ENCODE data around the gene ULK3. TPM values are rescaled to one million over a fixed set of nuclear protein-coding genes. Genes with fewer than 3 reads are reported as not detected.
A peak's percentile ranks its signal among the peaks of the same experiment; 100 is the strongest.

Gene ULK3
- polyA plus RNA-seq, 2 of the 4 experiments (the other 2 are of a cell fraction), result 28.1 to 48.9 TPM

GRCh38 chr15:74858369-74858740, 15.4 kb upstream of the ULK3 start (continued):
- TF ChIP-seq EHMT2 (IDR thresholded peaks at IDR 0.05; ENCODE audit: low read depth) (no peak), ZSCAN20 (CRISPR knock-in tag; IDR thresholded peaks at IDR 0.05) (no peak), HEYL (CRISPR knock-in tag; IDR thresholded peaks at IDR 0.05) (no peak), KDM1A (IDR thresholded peaks at IDR 0.05; ENCODE audit: low read depth) (no peak), GATA3 (IDR thresholded peaks at IDR 0.05; ENCODE audit: borderline replicate concordance) (no peak), KDM5A (IDR thresholded peaks at IDR 0.05) (no peak), NPAS2 (CRISPR knock-in tag; IDR thresholded peaks at IDR 0.05; ENCODE audit: borderline replicate concordance) (no peak)

- H3K27ac ChIP-seq, result no peak overlapping the region
- H3K4me1 ChIP-seq, result peaks cover 5% of the 10 kb centered on the region; the same call in 2 of the 3 replicates
- H3K9me3 ChIP-seq, result no peaks in the 10 kb centered on the region
- ATAC-seq (no peak), FAIRE-seq (no peak), DNase-seq (ENCODE audit: low read depth in 1 of 2, low spot score in 1 of 2) (no peak)
- H3K4me3 ChIP-seq, result no peak overlapping the region
- 85% methylated on average over 9 of the region's 9 CpGs for WGBS (ENCODE audit: missing lambda C conversion rate)
- no peak for TF ChIP-seq JUNB (IDR thresholded peaks at IDR 0.05)
- TF ChIP-seq E2F6 (IDR thresholded peaks at IDR 0.05; ENCODE audit: borderline replicate concordance, low read depth), result no peak
- H3K4me2 ChIP-seq, result no peak overlapping the region
- POLR2A ChIA-PET, result no interaction called here
- CTCF ChIA-PET, result interaction anchor here (0.5 to 2.2 kb wide), 2 partner anchors 36 to 44 kb away, joined by 3 to 9 read pairs; no protein-coding TSS in a partner anchor
These were observed 14.9 kb upstream of the ULK3 start for GRCh38 chr15:74857671-74858368.

GRCh38 chr15:74857082-74857655, 14.2 kb upstream of the ULK3 start:
- H3K4me2 ChIP-seq, result no peak overlapping the region
- H3K27ac ChIP-seq, result no peak overlapping the region
- WGBS (ENCODE audit: missing lambda C conversion rate), result 82% methylated on average over 5 of the region's 5 CpGs
- no peak for DNase-seq (ENCODE audit: low read depth in 1 of 2, low spot score in 1 of 2)
- ATAC-seq, result peak in 1 of 2 experiments; percentile 44; a peak in 2 of 6 replicates
- no peak overlapping the region for H3K4me3 ChIP-seq
- H3K9me3 ChIP-seq, result no peaks in the 10 kb centered on the region
- CTCF ChIA-PET, result interaction anchor here (2.1 to 2.7 kb wide), 3 partner anchors 15 to 45 kb away, joined by 7 to 10 read pairs (median 9); partner anchors contain the start of gene ULK3
- POLR2A ChIA-PET, result no interaction called here
- TF ChIP-seq NPAS2 (CRISPR knock-in tag; IDR thresholded peaks at IDR 0.05; ENCODE audit: borderline replicate concordance), result no peak
- TF ChIP-seq ZFP36 (IDR thresholded peaks at IDR 0.05; ENCODE audit: borderline replicate concordance, partially characterized antibody), result no peak
- no peak for TF ChIP-seq ZC3H11A (IDR thresholded peaks at IDR 0.05)
- no peak for TF ChIP-seq CBX2 (IDR thresholded peaks at IDR 0.05; ENCODE audit: borderline replicate concordance, low read depth)
- no peak for TF ChIP-seq JUN (IDR thresholded peaks at IDR 0.05)
- no peak for TF ChIP-seq FOSL2 (IDR thresholded peaks at IDR 0.05)
- TF ChIP-seq FOSL2 (CRISPR knock-in tag; IDR thresholded peaks at IDR 0.05), result no peak
- no peak for TF ChIP-seq POLR2A (IDR thresholded peaks at IDR 0.05; ENCODE audit: low read length)
- TF ChIP-seq ESRRA (IDR thresholded peaks at IDR 0.05; ENCODE audit: borderline replicate concordance, low read length), result no peak
- no peak for TF ChIP-seq CBX8 (IDR thresholded peaks at IDR 0.05)
- H3K4me1 ChIP-seq, result peaks cover 5% of the 10 kb centered on the region; the same call in 1 of the 3 replicates
- no peak for FAIRE-seq

- Histone ChIP-seq H3K9me3 (no peaks in the 10 kb centered on the region), H3K4me3 (no peak overlapping the region), H3K4me2 (no peak overlapping the region), H3K4me1 (peaks cover 5% of the 10 kb centered on the region; the same call in 1 of the 3 replicates), H3K27ac (no peak overlapping the region)
- FAIRE-seq (no peak), DNase-seq (ENCODE audit: low read depth in 1 of 2, low spot score in 1 of 2) (no peak), ATAC-seq (no peak)
- 95% methylated on average over 1 of the region's 1 CpG for WGBS (ENCODE audit: missing lambda C conversion rate)
- POLR2A ChIA-PET, result no interaction called here
- CTCF ChIA-PET, result interaction anchor here (2.1 to 2.7 kb wide), 2 partner anchors 14 to 46 kb away, joined by 7 to 10 read pairs; partner anchors contain the start of gene ULK3
- TF ChIP-seq PHF8 (IDR thresholded peaks at IDR 0.05; ENCODE audit: borderline replicate concordance, low read depth) (no peak), POLR2A (IDR thresholded peaks at IDR 0.05; ENCODE audit: low read length) (no peak), ZNF302 (CRISPR knock-in tag; IDR thresholded peaks at IDR 0.05) (no peak), FOXS1 (CRISPR knock-in tag; IDR thresholded peaks at IDR 0.05) (no peak), JUN (IDR thresholded peaks at IDR 0.05) (no peak), CHD4 (IDR thresholded peaks at IDR 0.05; ENCODE audit: borderline replicate concordance) (no peak), CHD2 (IDR thresholded peaks at IDR 0.05; ENCODE audit: low read length, partially characterized antibody) (no peak), CEBPB (IDR thresholded peaks at IDR 0.05) (no peak), USF2 (IDR thresholded peaks at IDR 0.05) (no peak), CBX2 (IDR thresholded peaks at IDR 0.05; ENCODE audit: borderline replicate concordance, low read depth) (no peak), ELK1 (IDR thresholded peaks at IDR 0.05; ENCODE audit: low read depth, low read length) (no peak), BHLHE40 (IDR thresholded peaks at IDR 0.05; ENCODE audit: low read depth, low read length) (no peak), ZC3H11A (IDR thresholded peaks at IDR 0.05) (no peak), MYC (IDR thresholded peaks at IDR 0.05; ENCODE audit: borderline replicate concordance, low read length) (no peak), SMC3 (IDR thresholded peaks at IDR 0.05) (no peak), EHF (CRISPR knock-in tag; IDR thresholded peaks at IDR 0.05) (no peak)
These were observed 13.6 kb upstream of the ULK3 start for GRCh38 chr15:74856537-74856936.
